ENCODE results near the gene STAT4.

STAT4 gene

GRCh38 chr2:190987116-190987515 is 163.7 kb downstream of the STAT4 start:
- H2AFZ ChIP-seq (ENCODE audit: insufficient read depth, low read length, poor library complexity), result no peak overlapping the region
- no peak overlapping the region for H3K4me2 ChIP-seq (ENCODE audit: low read length)
- H2BK120ac ChIP-seq (ENCODE audit: insufficient read depth, low read length, poor library complexity), result no peak overlapping the region
- H2AK5ac ChIP-seq (ENCODE audit: low read length), result no peak overlapping the region
- H3K79me1 ChIP-seq (ENCODE audit: low read length), result no peaks in the 10 kb centered on the region
- H4K12ac ChIP-seq (ENCODE audit: low read depth, low read length), result no peak overlapping the region
- H3K4me1 ChIP-seq (ENCODE audit: control insufficient read depth in 1 of 2, insufficient read depth in 2 of 2, low read length in 2 of 2), result peaks cover 10 to 24% of the 10 kb centered on the region in 2 experiments
- no peak overlapping the region for H3K4ac ChIP-seq (ENCODE audit: low read depth, low read length)
- peaks cover 5% of the 10 kb centered on the region for H3K9me3 ChIP-seq (ENCODE audit: insufficient read depth, low read depth, low read length)
- no peaks in the 10 kb centered on the region for H3K79me2 ChIP-seq (ENCODE audit: control insufficient read depth, insufficient read depth, low read length, poor library complexity)
- WGBS (ENCODE audit: extremely low coverage, insufficient coverage, insufficient read length), result no CpG with 5 or more reads among the region's 1 CpG
- H3K27ac ChIP-seq (ENCODE audit: low read depth, low read length), result no peak overlapping the region
- H4K8ac ChIP-seq (ENCODE audit: low read depth, low read length), result no peak overlapping the region
- no peak overlapping the region for H3K9ac ChIP-seq (ENCODE audit: low read length)
- H3K4me3 ChIP-seq (ENCODE audit: low read depth, low read length), result no peak overlapping the region
- no peak overlapping the region for H3K23ac ChIP-seq (ENCODE audit: low read length)
- H3K36me3 ChIP-seq (ENCODE audit: control insufficient read depth in 1 of 2, insufficient read depth in 2 of 2, low read length in 2 of 2), result peaks cover 29 to 45% of the 10 kb centered on the region in 2 experiments
- H3K14ac ChIP-seq (ENCODE audit: low read length), result no peak overlapping the region
- H2BK12ac ChIP-seq (ENCODE audit: low read length), result no peak overlapping the region
- H4K91ac ChIP-seq (ENCODE audit: low read depth, low read length), result no peak overlapping the region
- no peak for DNase-seq
- H3K27me3 ChIP-seq (ENCODE audit: insufficient read depth, low read length), result no peaks in the 10 kb centered on the region
- no peak overlapping the region for H2BK5ac ChIP-seq (ENCODE audit: low read depth, low read length, poor library complexity)
- H3K18ac ChIP-seq (ENCODE audit: low read length), result no peak overlapping the region

GRCh38 chr2:190986221-190986953 is 164.4 kb downstream of the STAT4 start:
- Histone ChIP-seq H3K9ac (ENCODE audit: low read length) (no peak overlapping the region), H4K12ac (ENCODE audit: low read depth, low read length) (no peak overlapping the region), H3K9me3 (ENCODE audit: insufficient read depth, low read depth, low read length) (peaks cover 5% of the 10 kb centered on the region), H3K14ac (ENCODE audit: low read length) (peak overlapping the region; percentile 37), H4K91ac (ENCODE audit: low read depth, low read length) (no peak overlapping the region), H3K4ac (ENCODE audit: low read depth, low read length) (no peak overlapping the region), H3K27me3 (ENCODE audit: insufficient read depth, low read length) (no peaks in the 10 kb centered on the region), H3K18ac (ENCODE audit: low read length) (no peak overlapping the region), H2BK12ac (ENCODE audit: low read length) (peak overlapping the region; percentile 76), H3K36me3 (ENCODE audit: control insufficient read depth in 1 of 2, insufficient read depth in 2 of 2, low read length in 2 of 2) (peaks cover 30 to 45% of the 10 kb centered on the region in 2 experiments), H3K79me1 (ENCODE audit: low read length) (no peaks in the 10 kb centered on the region), H3K4me2 (ENCODE audit: low read length) (no peak overlapping the region), H3K27ac (ENCODE audit: low read depth, low read length) (peak overlapping the region; percentile 30), H3K79me2 (ENCODE audit: control insufficient read depth, insufficient read depth, low read length, poor library complexity) (no peaks in the 10 kb centered on the region), H3K23ac (ENCODE audit: low read length) (no peak overlapping the region), H2AFZ (ENCODE audit: insufficient read depth, low read length, poor library complexity) (no peak overlapping the region), H2BK120ac (ENCODE audit: insufficient read depth, low read length, poor library complexity) (peak overlapping the region; percentile 53), H2AK5ac (ENCODE audit: low read length) (peak overlapping the region; percentile 69), H4K8ac (ENCODE audit: low read depth, low read length) (no peak overlapping the region), H2BK5ac (ENCODE audit: low read depth, low read length, poor library complexity) (peak overlapping the region; percentile 26), H3K4me3 (ENCODE audit: low read depth, low read length) (no peak overlapping the region), H3K4me1 (ENCODE audit: control insufficient read depth in 1 of 2, insufficient read depth in 2 of 2, low read length in 2 of 2) (peaks cover 11 to 24% of the 10 kb centered on the region in 2 experiments)
- no CpG with 5 or more reads among the region's 13 CpGs for WGBS (ENCODE audit: extremely low coverage, insufficient coverage, insufficient read length)
- DNase-seq, result no peak

- Histone ChIP-seq H4K12ac (ENCODE audit: low read depth, low read length) (no peak overlapping the region), H4K8ac (ENCODE audit: low read depth, low read length) (no peak overlapping the region), H3K14ac (ENCODE audit: low read length) (no peak overlapping the region), H3K79me1 (ENCODE audit: low read length) (peaks cover 8% of the 10 kb centered on the region), H3K27me3 (ENCODE audit: insufficient read depth, low read length) (no peaks in the 10 kb centered on the region), H3K36me3 (ENCODE audit: control insufficient read depth in 1 of 2, insufficient read depth in 2 of 2, low read length in 2 of 2) (peaks cover 25 to 40% of the 10 kb centered on the region in 2 experiments), H3K4me2 (ENCODE audit: low read length) (no peak overlapping the region), H3K9me3 (ENCODE audit: insufficient read depth, low read depth, low read length) (peaks cover 5% of the 10 kb centered on the region), H3K4me1 (ENCODE audit: control insufficient read depth in 1 of 2, insufficient read depth in 2 of 2, low read length in 2 of 2) (peaks cover 15 to 36% of the 10 kb centered on the region in 2 experiments), H3K4me3 (ENCODE audit: low read depth, low read length) (no peak overlapping the region), H2AK5ac (ENCODE audit: low read length) (no peak overlapping the region), H3K79me2 (ENCODE audit: control insufficient read depth, insufficient read depth, low read length, poor library complexity) (no peaks in the 10 kb centered on the region), H3K9ac (ENCODE audit: low read length) (no peak overlapping the region), H2AFZ (ENCODE audit: insufficient read depth, low read length, poor library complexity) (no peak overlapping the region), H3K4ac (ENCODE audit: low read depth, low read length) (no peak overlapping the region), H2BK5ac (ENCODE audit: low read depth, low read length, poor library complexity) (no peak overlapping the region), H3K27ac (ENCODE audit: low read depth, low read length) (peak overlapping the region; percentile 17), H3K18ac (ENCODE audit: low read length) (no peak overlapping the region), H4K91ac (ENCODE audit: low read depth, low read length) (no peak overlapping the region), H2BK12ac (ENCODE audit: low read length) (no peak overlapping the region), H3K23ac (ENCODE audit: low read length) (no peak overlapping the region), H2BK120ac (ENCODE audit: insufficient read depth, low read length, poor library complexity) (no peak overlapping the region)
- no CpG with 5 or more reads among the region's 5 CpGs for WGBS (ENCODE audit: extremely low coverage, insufficient coverage, insufficient read length)
- no peak for DNase-seq
Observed at GRCh38 chr2:190984595-190984994, 166.2 kb downstream of the STAT4 start.

GRCh38 chr2:190982262-190983034 is 168.3 kb downstream of the STAT4 start:
- H3K9me3 ChIP-seq (ENCODE audit: insufficient read depth, low read depth, low read length), result peaks cover 5% of the 10 kb centered on the region
- no peak overlapping the region for H3K27ac ChIP-seq (ENCODE audit: low read depth, low read length)
- no peak overlapping the region for H3K4me2 ChIP-seq (ENCODE audit: low read length)
- no peak overlapping the region for H3K4me3 ChIP-seq (ENCODE audit: low read depth, low read length)
- no peak overlapping the region for H3K18ac ChIP-seq (ENCODE audit: low read length)
- peaks cover 10% of the 10 kb centered on the region for H3K79me1 ChIP-seq (ENCODE audit: low read length)
- peaks cover 18 to 39% of the 10 kb centered on the region in 2 experiments for H3K4me1 ChIP-seq (ENCODE audit: control insufficient read depth in 1 of 2, insufficient read depth in 2 of 2, low read length in 2 of 2)
- H3K23ac ChIP-seq (ENCODE audit: low read length), result no peak overlapping the region
- H4K91ac ChIP-seq (ENCODE audit: low read depth, low read length), result no peak overlapping the region
- WGBS (ENCODE audit: extremely low coverage, insufficient coverage, insufficient read length), result no CpG with 5 or more reads among the region's 8 CpGs
- H2AFZ ChIP-seq (ENCODE audit: insufficient read depth, low read length, poor library complexity), result no peak overlapping the region
- no peak overlapping the region for H3K9ac ChIP-seq (ENCODE audit: low read length)
- H2BK12ac ChIP-seq (ENCODE audit: low read length), result no peak overlapping the region
- no peak overlapping the region for H3K4ac ChIP-seq (ENCODE audit: low read depth, low read length)
- H2BK120ac ChIP-seq (ENCODE audit: insufficient read depth, low read length, poor library complexity), result no peak overlapping the region
- H3K27me3 ChIP-seq (ENCODE audit: insufficient read depth, low read length), result no peaks in the 10 kb centered on the region
- H3K36me3 ChIP-seq (ENCODE audit: control insufficient read depth in 1 of 2, insufficient read depth in 2 of 2, low read length in 2 of 2), result peaks cover 19 to 31% of the 10 kb centered on the region in 2 experiments
- no peak overlapping the region for H3K14ac ChIP-seq (ENCODE audit: low read length)
- H2AK5ac ChIP-seq (ENCODE audit: low read length), result no peak overlapping the region
- H3K79me2 ChIP-seq (ENCODE audit: control insufficient read depth, insufficient read depth, low read length, poor library complexity), result no peaks in the 10 kb centered on the region
- H4K12ac ChIP-seq (ENCODE audit: low read depth, low read length), result no peak overlapping the region
- no peak for DNase-seq
- no peak overlapping the region for H2BK5ac ChIP-seq (ENCODE audit: low read depth, low read length, poor library complexity)
- H4K8ac ChIP-seq (ENCODE audit: low read depth, low read length), result no peak overlapping the region

Measured in trophoblast cell (in vitro differentiated cells and primary cell).